Ishikawa (cell line): ENCODE results near the gene LAPTM5.

Experiments used
- CEBPB ChIP-seq: IDR thresholded peaks from 2 replicates; pipeline ENCODE4 v1.6.1; 2012
- CREB1 ChIP-seq: IDR thresholded peaks from 2 replicates; pipeline ENCODE4 v1.6.1; 2012; ENCODE audit warnings: low read depth
- EGR1 ChIP-seq: IDR thresholded peaks from 2 replicates; pipeline ENCODE4 v1.6.1; 2012
- EP300 ChIP-seq: IDR thresholded peaks from 2 replicates; pipeline ENCODE4 v1.6.1; 2012; ENCODE audit warnings: borderline replicate concordance
- FOXM1 ChIP-seq: IDR thresholded peaks from 2 replicates; pipeline ENCODE4 v1.6.1; 2012; ENCODE audit warnings: low read depth, borderline replicate concordance
- NFIC ChIP-seq: IDR thresholded peaks from 2 replicates; pipeline ENCODE4 v1.6.1; 2012
- RAD21 ChIP-seq: IDR thresholded peaks from 2 replicates; pipeline ENCODE4 v1.6.1; 2012; ENCODE audit warnings: low read depth
- TAF1 ChIP-seq: IDR thresholded peaks from 2 replicates; pipeline ENCODE4 v1.6.1; 2012; ENCODE audit warnings: low read depth, mild to moderate bottlenecking
- TCF12 ChIP-seq: IDR thresholded peaks from 2 replicates; pipeline ENCODE4 v1.6.1; 2012; ENCODE audit warnings: low read depth
- TEAD4 ChIP-seq: IDR thresholded peaks from 2 replicates; pipeline ENCODE4 v1.6.1; 2012
- USF1 ChIP-seq: IDR thresholded peaks from 2 replicates; pipeline ENCODE4 v1.6.1; 2012
- YY1 ChIP-seq: IDR thresholded peaks from 2 replicates; pipeline ENCODE4 v1.6.1; 2012; ENCODE audit warnings: low read depth
- ZBTB7A ChIP-seq: IDR thresholded peaks from 2 replicates; pipeline ENCODE4 v1.6.1; 2012; ENCODE audit warnings: low read depth
- TF ChIP-seq, protein P1 (sequence below): IDR thresholded peaks from 2 replicates; pipeline ENCODE4 v1.6.1; 2012; ENCODE audit warnings: low read depth, mild to moderate bottlenecking
- TF ChIP-seq, protein P2 (sequence below): IDR thresholded peaks from 2 replicates; pipeline ENCODE4 v1.6.1; 2012

Gene LAPTM5

DNA sequence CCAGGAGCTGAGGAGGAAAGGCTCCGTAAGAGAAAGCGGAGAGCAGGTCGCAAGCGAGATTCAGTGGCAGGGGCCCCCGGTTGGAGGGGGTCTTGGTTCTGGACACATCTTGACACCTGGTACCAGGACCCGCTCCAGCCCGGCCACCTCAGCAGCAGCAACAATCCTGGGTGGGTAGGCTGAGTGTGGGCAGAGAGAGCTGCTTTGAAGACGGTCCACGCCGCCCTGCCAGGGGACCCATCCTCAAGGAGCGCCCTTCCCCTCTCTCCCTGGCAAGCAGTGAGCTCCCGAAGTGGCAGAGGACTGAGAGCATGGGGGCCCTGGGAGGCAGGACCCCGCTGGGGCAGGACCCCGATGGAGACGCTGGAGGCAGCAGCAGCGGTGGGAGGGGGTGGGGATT lies 35.6 kb upstream of the LAPTM5 start:
- TF ChIP-seq ZBTB7A: no peak
- TF ChIP-seq TEAD4: no peak
- TF ChIP-seq CREB1: no peak
- TF ChIP-seq EGR1: no peak
- no peak for TF ChIP-seq YY1
- TF ChIP-seq, protein P1, sequence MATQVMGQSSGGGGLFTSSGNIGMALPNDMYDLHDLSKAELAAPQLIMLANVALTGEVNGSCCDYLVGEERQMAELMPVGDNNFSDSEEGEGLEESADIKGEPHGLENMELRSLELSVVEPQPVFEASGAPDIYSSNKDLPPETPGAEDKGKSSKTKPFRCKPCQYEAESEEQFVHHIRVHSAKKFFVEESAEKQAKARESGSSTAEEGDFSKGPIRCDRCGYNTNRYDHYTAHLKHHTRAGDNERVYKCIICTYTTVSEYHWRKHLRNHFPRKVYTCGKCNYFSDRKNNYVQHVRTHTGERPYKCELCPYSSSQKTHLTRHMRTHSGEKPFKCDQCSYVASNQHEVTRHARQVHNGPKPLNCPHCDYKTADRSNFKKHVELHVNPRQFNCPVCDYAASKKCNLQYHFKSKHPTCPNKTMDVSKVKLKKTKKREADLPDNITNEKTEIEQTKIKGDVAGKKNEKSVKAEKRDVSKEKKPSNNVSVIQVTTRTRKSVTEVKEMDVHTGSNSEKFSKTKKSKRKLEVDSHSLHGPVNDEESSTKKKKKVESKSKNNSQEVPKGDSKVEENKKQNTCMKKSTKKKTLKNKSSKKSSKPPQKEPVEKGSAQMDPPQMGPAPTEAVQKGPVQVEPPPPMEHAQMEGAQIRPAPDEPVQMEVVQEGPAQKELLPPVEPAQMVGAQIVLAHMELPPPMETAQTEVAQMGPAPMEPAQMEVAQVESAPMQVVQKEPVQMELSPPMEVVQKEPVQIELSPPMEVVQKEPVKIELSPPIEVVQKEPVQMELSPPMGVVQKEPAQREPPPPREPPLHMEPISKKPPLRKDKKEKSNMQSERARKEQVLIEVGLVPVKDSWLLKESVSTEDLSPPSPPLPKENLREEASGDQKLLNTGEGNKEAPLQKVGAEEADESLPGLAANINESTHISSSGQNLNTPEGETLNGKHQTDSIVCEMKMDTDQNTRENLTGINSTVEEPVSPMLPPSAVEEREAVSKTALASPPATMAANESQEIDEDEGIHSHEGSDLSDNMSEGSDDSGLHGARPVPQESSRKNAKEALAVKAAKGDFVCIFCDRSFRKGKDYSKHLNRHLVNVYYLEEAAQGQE: no peak
- TF ChIP-seq TCF12: no peak
- TF ChIP-seq USF1: no peak
- no peak for TF ChIP-seq EP300
- TF ChIP-seq FOXM1: no peak
- no peak for TF ChIP-seq NFIC
- no peak for TF ChIP-seq RAD21
- TF ChIP-seq, protein P2, sequence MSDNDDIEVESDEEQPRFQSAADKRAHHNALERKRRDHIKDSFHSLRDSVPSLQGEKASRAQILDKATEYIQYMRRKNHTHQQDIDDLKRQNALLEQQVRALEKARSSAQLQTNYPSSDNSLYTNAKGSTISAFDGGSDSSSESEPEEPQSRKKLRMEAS: no peak
- no peak for TF ChIP-seq TAF1
- TF ChIP-seq CEBPB: no peak

GRCh38 chr1:30791868-30792267 lies 34.3 kb upstream of the LAPTM5 start:
- TF ChIP-seq YY1 (no peak), TEAD4 (no peak), CREB1 (no peak), ZBTB7A (no peak), TCF12 (no peak), EP300 (no peak), CEBPB (no peak), EGR1 (no peak), FOXM1 (no peak), NFIC (no peak), RAD21 (no peak), USF1 (no peak), TAF1 (no peak)
- TF ChIP-seq, protein P2: no peak
- TF ChIP-seq, protein P1: no peak

DNA sequence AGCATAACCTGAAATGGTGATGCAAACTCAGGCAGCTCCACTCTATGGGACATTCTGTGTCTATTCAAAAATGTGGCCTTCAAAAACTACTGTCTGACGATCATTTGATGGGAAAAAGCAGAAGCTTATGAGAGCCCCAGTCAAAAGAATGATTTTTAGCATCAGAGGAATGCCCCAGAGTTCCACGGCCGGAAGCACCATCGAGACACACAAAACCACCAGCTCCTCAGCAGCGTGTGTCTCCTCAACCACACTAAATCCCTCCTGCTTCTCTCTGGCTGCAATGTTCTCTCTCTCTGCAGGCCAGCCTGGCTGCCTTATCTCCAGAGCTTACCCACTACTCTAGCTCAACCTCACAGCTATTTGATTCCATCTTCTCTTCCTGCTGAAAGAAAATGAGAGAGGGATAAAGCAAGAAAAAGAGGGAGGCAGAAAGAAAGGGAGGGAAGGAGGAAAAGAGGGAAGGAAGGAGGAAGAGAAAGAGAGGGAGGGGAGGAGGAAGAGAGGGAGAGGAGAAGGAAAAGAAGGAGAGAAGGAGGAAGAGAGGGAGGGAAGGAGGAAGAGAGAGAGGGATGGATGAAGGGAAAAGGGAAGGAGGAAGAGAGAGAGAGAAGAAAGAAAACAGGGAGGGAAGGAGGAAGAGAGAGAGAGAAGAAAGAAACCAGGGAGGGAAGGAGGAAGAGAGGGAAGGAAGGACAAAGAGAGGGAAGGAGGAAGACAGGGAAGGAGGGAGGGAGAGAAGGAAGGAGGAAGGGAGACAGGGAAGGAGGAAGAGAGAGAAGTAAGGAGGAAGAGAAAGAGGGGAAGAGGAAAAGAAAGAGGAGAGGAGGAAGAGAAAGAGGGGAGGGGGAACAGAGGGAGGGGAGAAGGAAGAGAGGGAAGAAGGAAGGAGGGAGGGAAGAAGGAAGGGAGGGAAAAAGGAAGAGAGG lies 33.5 kb upstream of the LAPTM5 start:
- TF ChIP-seq NFIC (no peak), CEBPB (no peak), TAF1 (no peak), TEAD4 (no peak), EP300 (no peak), USF1 (no peak)
- TF ChIP-seq, protein P2: no peak
- TF ChIP-seq, protein P1: no peak
